Cerebellar cortex (tissue), 1 donor: ENCODE data around the gene NR5A2.

Source experiments
- DNase-seq: peaks from one replicate; pipeline ENCODE4 v3.0.0-alpha.2; 2015; ENCODE audit warnings: low spot score

The NR5A2 gene

DNA sequence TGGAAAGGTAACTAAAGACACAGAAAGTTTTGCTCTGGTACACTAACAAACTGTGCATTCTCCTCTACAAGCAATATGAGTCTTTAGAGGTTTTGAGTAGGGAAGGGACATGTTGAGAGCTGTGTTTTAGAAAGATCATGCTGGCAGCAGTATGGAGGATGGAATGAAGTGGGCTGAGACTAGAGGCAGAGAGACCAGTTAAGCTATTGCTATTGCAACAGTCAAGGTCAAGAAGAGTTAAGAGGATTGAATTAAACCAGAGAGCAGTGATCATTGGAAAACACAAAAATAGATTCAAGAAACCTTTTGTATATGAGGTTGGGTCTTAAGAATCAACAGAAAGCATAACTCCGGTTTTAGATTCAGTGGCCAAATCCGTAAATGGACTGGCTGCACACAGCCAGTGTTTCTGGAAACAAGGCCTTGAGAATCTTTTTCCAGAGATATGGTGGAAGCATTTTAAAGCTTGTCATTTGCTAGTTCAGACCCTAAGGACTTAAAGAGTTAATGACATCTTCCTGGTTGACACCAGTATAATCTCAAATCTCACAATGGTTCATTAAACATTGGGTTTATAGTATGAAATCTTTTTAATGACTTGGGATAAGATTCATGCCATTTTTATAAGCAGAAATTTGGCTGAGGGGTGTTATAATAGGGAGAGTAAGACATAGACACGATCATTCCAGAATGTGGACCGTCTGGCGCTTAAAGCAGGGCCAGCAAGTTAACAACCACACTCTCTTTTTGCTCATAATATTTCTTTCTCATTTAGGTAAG lies 177.9 kb downstream of the NR5A2 start:
- no peak for DNase-seq

DNA sequence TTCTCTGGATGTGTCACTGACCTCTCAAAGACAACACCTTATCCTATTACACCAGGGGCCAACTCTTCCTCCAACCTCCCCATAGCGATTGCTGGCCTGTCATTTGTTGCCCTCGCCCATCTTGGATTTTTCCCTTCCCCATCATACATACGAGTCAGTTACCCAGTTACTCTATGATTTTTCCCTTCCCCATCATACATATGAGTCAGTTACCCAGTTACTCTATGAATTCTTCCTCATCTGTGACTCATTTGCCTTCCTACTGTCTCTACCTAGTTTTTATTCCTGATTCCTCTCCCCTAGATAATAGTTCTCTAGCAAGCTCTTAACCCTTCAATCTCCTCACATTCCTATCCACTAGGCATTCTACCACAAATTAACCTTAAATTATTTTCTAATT lies 178.8 kb downstream of the NR5A2 start:
- DNase-seq: no peak

DNA sequence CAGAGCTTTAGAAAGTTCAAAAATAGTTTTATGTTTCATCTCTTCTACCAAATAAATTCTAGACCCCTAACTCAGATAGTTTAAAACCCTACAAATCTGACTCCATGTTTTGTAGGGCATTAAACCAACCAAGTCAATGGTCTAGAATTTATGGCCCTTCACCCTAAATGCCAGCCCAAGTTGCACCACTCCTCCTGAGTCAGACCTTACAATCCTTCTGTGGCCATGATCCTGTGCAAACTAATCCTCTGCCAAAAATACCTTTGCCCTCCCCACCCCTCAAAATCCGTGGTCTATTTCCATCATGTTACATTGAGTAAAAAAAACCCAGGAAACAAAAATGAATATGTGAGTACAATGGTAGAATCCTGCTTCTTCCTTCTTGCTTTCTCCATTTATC lies 179.3 kb downstream of the NR5A2 start:
- DNase-seq: no peak

DNA sequence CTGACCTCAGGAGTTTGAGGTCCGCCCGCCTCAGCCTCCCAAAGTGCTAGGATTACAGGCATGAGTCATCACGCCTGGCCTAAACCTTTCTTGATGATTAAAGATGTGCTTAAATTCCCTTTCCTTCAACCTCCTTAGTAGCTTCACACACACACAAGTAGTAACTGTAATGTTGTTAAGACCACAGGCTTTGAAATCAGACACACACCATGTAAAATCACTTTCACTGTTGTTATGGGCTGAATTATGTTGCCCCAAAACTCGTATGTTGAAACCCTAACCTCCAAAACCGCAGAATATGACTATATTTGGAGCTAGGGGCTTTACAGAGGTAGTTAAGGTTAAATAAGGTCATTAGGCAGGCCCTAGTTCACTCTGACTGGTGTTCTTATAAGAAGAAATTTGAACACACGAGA lies 180.2 kb downstream of the NR5A2 start:
- no peak for DNase-seq

DNA sequence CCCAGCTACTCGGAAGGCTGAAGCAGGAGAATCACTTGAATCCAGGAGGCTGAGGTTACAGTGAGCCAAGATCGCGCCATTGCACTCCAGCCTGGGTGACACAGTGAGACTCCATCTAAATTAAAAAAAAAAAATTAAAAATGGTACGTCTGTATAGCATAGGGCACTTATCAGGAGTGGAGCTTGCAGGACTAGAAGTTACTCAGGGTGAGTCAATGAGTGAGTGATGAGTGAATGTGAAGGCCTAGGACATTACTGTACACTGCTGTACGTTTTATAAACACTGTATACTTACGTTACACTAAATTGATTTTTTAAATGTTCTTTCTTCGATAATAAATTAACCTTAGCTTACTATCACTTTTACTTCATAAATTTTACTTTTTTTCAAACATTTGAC lies 183.6 kb downstream of the NR5A2 start:
- no peak for DNase-seq

DNA sequence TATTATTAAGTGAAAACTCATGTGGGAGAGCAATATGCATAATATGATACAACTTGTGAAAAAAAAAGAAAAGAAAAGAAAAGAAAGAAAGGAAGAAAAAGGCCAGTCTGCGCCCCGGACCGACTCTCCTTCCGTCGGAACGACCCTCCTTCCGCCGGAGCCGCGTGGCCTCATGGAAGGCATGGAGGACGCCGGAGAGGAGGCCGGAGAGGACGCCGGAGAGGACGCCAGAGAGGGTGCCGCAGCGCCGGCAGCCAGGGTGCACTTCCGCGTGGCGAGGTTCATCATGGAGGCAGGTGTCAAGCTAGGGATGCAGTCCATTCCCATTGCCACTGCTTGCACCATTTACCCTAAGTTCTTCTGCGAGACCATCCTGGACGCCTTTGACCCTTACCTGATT lies 185.9 kb downstream of the NR5A2 start:
- DNase-seq: no peak

DNA sequence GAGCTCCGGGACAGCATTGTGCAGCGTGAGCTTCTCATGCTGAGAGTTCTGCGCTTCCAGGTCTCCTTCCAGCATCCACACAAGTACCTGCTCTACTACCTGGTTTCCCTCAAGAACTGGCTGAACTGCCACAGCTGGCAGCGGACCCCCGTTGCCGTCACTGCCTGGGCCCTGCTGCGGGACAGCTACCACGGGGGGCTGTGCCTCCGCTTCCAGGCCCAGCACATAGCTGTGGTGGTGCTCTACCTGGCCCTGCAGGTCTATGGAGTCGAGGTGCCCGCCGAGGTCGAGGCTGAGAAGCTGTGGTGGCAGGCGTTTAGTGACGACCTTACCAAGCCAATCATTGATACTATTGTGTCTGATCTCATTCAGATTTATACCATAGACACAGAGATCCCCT lies 186.4 kb downstream of the NR5A2 start:
- DNase-seq: no peak

DNA sequence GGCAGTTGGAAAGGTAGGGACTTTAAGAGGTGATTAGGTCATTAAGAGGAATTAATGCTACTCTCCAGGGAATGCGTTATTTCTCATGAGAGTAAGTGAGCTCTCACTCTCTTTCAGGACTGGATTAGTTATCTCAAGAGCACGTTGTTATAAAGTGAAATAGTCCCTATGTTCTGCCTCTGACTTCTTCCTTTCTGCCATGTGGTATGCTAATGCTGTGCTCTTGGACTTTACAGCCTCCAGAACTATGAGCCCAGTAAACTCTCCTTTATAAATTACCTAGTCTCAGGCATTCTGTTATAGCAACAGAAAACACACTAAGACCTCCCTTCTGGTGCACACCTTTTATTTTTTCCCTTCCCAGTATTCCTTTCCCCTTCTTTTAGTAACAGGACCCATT lies 187.8 kb downstream of the NR5A2 start:
- DNase-seq: no peak

DNA sequence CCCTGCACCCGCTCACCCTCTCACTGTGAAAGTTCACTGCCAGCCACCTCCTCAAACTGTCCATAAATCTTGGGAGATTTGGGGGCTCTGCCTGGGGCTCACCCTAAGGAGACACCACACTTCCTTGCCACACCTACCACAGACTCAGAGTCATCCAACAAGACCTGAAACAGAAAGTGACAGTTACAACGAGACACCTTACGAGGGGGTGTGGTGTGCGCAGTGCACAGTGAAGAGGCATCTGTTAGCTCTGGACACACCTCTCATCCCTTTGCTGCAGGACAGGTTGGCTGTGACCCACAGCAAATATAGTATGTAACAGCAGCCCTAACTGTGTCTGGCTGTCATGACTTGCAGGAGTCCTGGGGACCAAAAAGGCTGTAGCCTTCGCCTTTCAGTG lies 190.2 kb downstream of the NR5A2 start:
- no peak for DNase-seq

DNA sequence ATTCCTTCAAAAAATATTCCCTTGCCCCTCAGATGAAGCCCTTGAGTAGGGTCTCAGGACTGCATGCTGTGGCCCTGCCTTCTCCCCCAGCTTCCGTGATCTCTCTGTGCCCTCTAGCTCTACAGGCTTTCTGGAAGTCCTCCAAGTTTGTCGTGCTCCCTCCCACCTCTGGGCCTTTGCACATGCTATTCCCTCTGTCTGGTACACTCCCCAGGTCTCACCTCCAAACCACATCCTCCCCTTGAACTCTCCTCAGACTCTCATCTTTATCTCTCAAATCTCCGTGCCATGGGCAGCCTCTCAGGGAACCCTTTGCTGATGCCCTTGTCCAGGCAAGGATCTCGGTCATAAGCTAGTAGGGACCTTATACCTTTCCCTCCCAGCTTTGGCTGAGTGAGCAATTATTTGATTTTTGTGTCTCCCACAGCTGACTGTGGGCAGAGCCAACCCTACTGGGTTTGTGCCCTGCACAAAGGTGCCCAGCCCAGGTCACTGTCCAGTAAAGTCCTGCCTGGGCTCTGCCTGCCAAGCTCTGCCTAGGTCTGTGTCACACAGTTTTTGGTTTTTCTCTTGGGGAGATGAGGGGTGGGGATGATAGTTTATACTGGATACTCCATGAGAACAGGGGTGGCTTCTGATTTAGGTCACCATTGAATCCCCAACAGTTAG lies 194.2 kb downstream of the NR5A2 start:
- DNase-seq: no peak

DNA sequence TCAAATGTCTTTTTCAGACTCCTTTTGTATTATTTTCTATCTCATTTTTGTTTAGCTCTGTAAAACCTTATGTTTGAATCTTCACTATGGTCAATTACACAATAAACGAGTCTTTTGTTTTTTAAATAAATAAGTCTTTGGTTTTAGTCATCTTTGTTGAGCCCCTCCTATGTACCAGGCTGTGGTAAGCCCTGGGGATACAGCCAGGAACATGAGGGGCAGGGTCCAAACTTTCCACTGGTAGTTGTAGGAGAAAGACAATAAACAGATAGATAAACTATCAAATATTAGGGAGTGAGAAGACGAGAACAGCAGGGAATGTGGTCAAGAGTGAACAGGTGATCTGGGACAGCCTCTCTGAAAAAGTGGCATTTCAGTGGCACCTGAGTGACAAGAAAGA lies 195.7 kb downstream of the NR5A2 start:
- no peak for DNase-seq

DNA sequence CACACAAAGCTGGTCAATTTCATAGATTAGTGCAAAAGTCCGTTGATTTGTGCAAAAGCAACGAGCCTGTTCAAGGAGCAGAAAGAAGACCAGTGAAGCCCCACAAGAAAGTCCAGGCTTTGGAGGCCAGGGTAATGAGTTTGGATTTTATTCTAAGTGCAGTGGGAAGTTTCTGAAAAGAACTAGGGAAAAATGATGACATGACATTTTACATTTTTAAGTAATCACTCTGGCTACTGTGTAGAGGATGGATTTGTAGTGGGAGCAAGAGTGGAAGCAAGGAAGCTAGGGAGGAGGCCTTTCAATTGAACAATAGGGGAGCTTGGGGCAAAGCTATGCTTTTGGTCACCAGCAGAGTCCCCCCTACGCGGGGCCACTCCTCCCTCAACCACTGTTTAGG lies 196.1 kb downstream of the NR5A2 start:
- DNase-seq: no peak

DNA sequence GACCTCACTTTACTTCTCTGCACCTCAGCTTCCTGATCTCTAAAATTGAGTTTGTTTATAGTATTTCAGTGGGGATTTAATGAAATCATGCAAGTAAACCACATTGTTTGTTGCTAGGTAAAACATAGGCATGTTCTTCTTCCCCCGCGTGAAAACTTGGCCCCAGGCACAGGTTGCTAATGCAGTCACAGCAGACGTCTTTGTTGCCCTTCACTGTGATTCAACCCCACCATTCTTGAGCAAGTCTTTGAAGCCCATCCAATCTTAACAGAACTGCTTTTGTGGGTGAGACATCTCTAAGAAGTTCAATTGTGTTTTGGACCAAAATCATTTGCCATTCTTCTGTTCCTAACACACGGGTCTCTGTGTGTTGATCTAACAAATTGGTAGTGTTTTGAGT lies 196.8 kb downstream of the NR5A2 start:
- no peak for DNase-seq

DNA sequence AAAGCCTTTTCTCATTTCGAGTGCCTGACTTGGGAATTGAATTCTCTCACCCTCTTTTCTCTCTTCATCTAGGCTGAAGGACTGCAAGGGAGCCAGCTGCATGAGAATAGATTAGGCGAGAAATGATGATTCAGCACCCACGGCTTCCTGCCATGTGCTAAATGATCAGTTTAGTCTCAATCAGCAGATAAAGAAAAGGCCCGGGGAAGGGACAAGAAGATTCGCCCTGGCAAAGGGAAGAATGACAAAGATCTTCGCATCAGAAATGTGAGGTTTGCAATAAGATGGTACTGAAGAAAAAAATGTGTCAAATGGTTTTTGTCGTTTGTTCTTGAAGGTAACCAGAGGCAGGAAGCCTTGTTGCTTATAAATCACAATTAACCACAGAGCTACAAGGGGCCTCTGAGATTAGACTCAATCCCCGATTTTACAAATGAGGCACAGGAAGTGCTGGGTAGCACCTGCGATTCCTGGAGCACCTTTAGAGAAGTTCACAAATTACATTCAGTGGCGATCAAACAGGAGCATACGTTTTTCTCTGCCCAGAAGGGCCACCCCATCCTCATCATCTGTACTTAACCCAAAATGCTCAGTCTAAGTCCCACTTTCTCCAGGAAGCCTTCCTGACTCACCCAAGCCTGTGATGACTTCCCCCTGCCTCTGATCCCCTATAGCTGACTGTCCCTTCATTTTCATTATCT lies 198.9 kb downstream of the NR5A2 start:
- no peak for DNase-seq

DNA sequence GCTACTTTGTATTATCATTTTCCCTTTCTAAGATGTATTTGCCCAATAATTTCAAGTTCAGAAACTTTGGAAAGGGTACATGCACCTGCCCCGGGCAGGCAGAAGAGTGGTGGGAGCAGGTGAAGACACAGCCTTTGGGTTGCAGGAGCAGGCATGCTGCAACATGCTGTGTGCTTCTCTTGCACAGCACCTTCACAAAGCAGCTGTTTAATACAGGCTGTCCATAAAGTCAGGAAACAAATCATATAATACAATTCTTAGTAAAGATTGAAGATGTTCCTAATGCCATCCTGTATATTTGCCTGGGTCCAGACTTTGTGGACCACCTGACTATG lies 199.4 kb downstream of the NR5A2 start:
- DNase-seq: no peak
